Left kidney (tissue), 1 donor: ENCODE results near the gene CCR5AS.
A peak's percentile ranks its signal among the peaks of the same experiment; 100 is the strongest.
"Not testable (repeated sequence)": the region's sequence is repeated elsewhere in the genome, so short reads cannot be mapped to it uniquely, and the experiment has no call there.

Experiments
- DNase-seq: peaks from one replicate; pipeline ENCODE4 v3.0.0-alpha.2; 2013

The CCR5AS gene

GRCh38 chr3:46406788-46407611 is at the start of gene CCR5AS, which contains the start of gene CCRL2:
Gene CCR5AS (minus strand): TSS chr3:46407066.
Gene CCRL2 (plus strand): TSS chr3:46407259. CDS start chr3:46408080, 821 bp downstream.
- no peak for DNase-seq

- DNase-seq, result no peak
Observed at GRCh38 chr3:46456118-46456517, 49.3 kb upstream of the CCR5AS start.

GRCh38 chr3:46455231-46456115 is 48.6 kb upstream of the CCR5AS start:
- DNase-seq, result no peak

GRCh38 chr3:46454606-46455005 is 47.7 kb upstream of the CCR5AS start:
- DNase-seq, result no peak

GRCh38 chr3:46454209-46454595 is 47.3 kb upstream of the CCR5AS start:
- DNase-seq, result no peak

GRCh38 chr3:46453526-46454208 is 46.8 kb upstream of the CCR5AS start:
- DNase-seq, result no peak

- no peak for DNase-seq
Observed at GRCh38 chr3:46449755-46450552, 43.1 kb upstream of the CCR5AS start.

GRCh38 chr3:46448721-46449120 is 41.9 kb upstream of the CCR5AS start:
- DNase-seq, result no peak

GRCh38 chr3:46447228-46447985 is 40.5 kb upstream of the CCR5AS start:
- DNase-seq, result no peak

GRCh38 chr3:46442576-46443530 is 36.0 kb upstream of the CCR5AS start:
- peak; percentile 29 for DNase-seq

GRCh38 chr3:46440531-46441294 is 33.8 kb upstream of the CCR5AS start:
- DNase-seq, result no peak

- no peak for DNase-seq
Observed at GRCh38 chr3:46438831-46439230, 32.0 kb upstream of the CCR5AS start.

- DNase-seq, result no peak
Observed at GRCh38 chr3:46435081-46435726, 28.3 kb upstream of the CCR5AS start.

- no peak for DNase-seq
Observed at GRCh38 chr3:46433841-46434240, 27.0 kb upstream of the CCR5AS start.

- not testable (repeated sequence) for DNase-seq
Observed at GRCh38 chr3:46433118-46433517, 26.3 kb upstream of the CCR5AS start.

- not testable (repeated sequence) for DNase-seq
Observed at GRCh38 chr3:46431905-46432304, 25.0 kb upstream of the CCR5AS start.

- DNase-seq, result not testable (repeated sequence)
Observed at GRCh38 chr3:46430879-46431278, 24.0 kb upstream of the CCR5AS start.

- no peak for DNase-seq
Observed at GRCh38 chr3:46429671-46430070, 22.8 kb upstream of the CCR5AS start.
